SH-SY5Y (cell line): Measurements from ENCODE around the gene ZSCAN18.

Experiments
- GATA2 ChIP-seq: IDR thresholded peaks from 2 replicates; pipeline ENCODE4 v1.6.1; 2011; ENCODE audit warnings: mild to moderate bottlenecking, low read depth, low read length
- GATA3 ChIP-seq: IDR thresholded peaks from 2 replicates; pipeline ENCODE4 v1.6.1; 2011; ENCODE audit warnings: low read depth, mild to moderate bottlenecking, low read length, moderate library complexity

GRCh38 chr19:58108546-58108817 is 10.5 kb upstream of the ZSCAN18 start:
- TF ChIP-seq GATA3 (no peak), GATA2 (no peak)
